ENCODE measurements around the gene TLNRD1. TPM values are rescaled to one million over a fixed set of nuclear protein-coding genes. Genes with fewer than 3 reads are reported as not detected.

The TLNRD1 gene
- total RNA-seq, 4 donors from 2014 or later, result 20.8 to 57.2 (median 28.2) TPM

- DNase-seq, result no peak
- Histone ChIP-seq H3K9me3 (no peaks in the 10 kb centered on the region), H3K36me3 (no peaks in the 10 kb centered on the region), H3K27ac (no peak overlapping the region), H3K27me3 (no peaks in the 10 kb centered on the region), H3K4me1 (no peaks in the 10 kb centered on the region), H3K4me3 (no peak overlapping the region)
- TF ChIP-seq CTCF (IDR thresholded peaks at IDR 0.05) (no peak), POLR2A (IDR thresholded peaks at IDR 0.05) (no peak), EP300 (IDR thresholded peaks at IDR 0.05; ENCODE audit: low read depth) (no peak), POLR2AphosphoS5 (IDR thresholded peaks at IDR 0.05) (no peak)
- 72 to 80% methylated on average over 4 of the region's 4 CpGs for WGBS, 2 donors (ENCODE audit: low coverage in 1 of 2)
- intact Hi-C loops (cut with DNase I; ENCODE audit: low total_unique reads) (no loop called here), in situ Hi-C loops (cut with MboI; ENCODE audit: low pct_ligation_motif_present in 1 of 4, low pct_unique_long_range_greater_than_20kb in 1 of 4, low sequenced_read_pairs in 3 of 4) (no loop called here)
These were observed 50.1 kb downstream of the TLNRD1 start for GRCh38 chr15:81050805-81051204.

- no peak overlapping the region for H3K27ac ChIP-seq
- H3K4me1 ChIP-seq, result no peaks in the 10 kb centered on the region
- DNase-seq, result no peak
- in situ Hi-C loops (cut with MboI; ENCODE audit: low pct_ligation_motif_present in 1 of 4, low pct_unique_long_range_greater_than_20kb in 1 of 4, low sequenced_read_pairs in 3 of 4), result no loop called here
- no peaks in the 10 kb centered on the region for H3K9me3 ChIP-seq
- H3K27me3 ChIP-seq, result no peaks in the 10 kb centered on the region
- no peaks in the 10 kb centered on the region for H3K36me3 ChIP-seq
- WGBS, 2 donors (ENCODE audit: low coverage in 1 of 2), result 61 to 71% methylated on average over 2 of the region's 2 CpGs
- TF ChIP-seq POLR2AphosphoS5 (IDR thresholded peaks at IDR 0.05) (no peak), EP300 (IDR thresholded peaks at IDR 0.05; ENCODE audit: low read depth) (no peak), CTCF (IDR thresholded peaks at IDR 0.05) (no peak), POLR2A (IDR thresholded peaks at IDR 0.05) (no peak)
- intact Hi-C loops (cut with DNase I; ENCODE audit: low total_unique reads), result no loop called here
- no peak overlapping the region for H3K4me3 ChIP-seq
These were observed 51.3 kb downstream of the TLNRD1 start for GRCh38 chr15:81052046-81052445.

GRCh38 chr15:81053621-81054020 lies 52.9 kb downstream of the TLNRD1 start:
- H3K27ac ChIP-seq, result no peak overlapping the region
- H3K4me1 ChIP-seq, result no peaks in the 10 kb centered on the region
- no peak overlapping the region for H3K4me3 ChIP-seq
- no peaks in the 10 kb centered on the region for H3K36me3 ChIP-seq
- in situ Hi-C loops (cut with MboI; ENCODE audit: low pct_ligation_motif_present in 1 of 4, low pct_unique_long_range_greater_than_20kb in 1 of 4, low sequenced_read_pairs in 3 of 4) (no loop called here), intact Hi-C loops (cut with DNase I; ENCODE audit: low total_unique reads) (no loop called here)
- no peaks in the 10 kb centered on the region for H3K27me3 ChIP-seq
- TF ChIP-seq POLR2A (IDR thresholded peaks at IDR 0.05) (no peak), EP300 (IDR thresholded peaks at IDR 0.05; ENCODE audit: low read depth) (no peak), CTCF (IDR thresholded peaks at IDR 0.05) (no peak), POLR2AphosphoS5 (IDR thresholded peaks at IDR 0.05) (no peak)
- peaks cover 0 to 4% of the 10 kb centered on the region in 2 donors for H3K9me3 ChIP-seq
- DNase-seq, result no peak

GRCh38 chr15:81054236-81054635 lies 53.5 kb downstream of the TLNRD1 start:
- Histone ChIP-seq H3K9me3 (peaks cover 0 to 4% of the 10 kb centered on the region in 2 donors), H3K27ac (no peak overlapping the region), H3K4me1 (no peaks in the 10 kb centered on the region), H3K27me3 (no peaks in the 10 kb centered on the region), H3K36me3 (no peaks in the 10 kb centered on the region), H3K4me3 (no peak overlapping the region)
- in situ Hi-C loops (cut with MboI; ENCODE audit: low pct_ligation_motif_present in 1 of 4, low pct_unique_long_range_greater_than_20kb in 1 of 4, low sequenced_read_pairs in 3 of 4) (no loop called here), intact Hi-C loops (cut with DNase I; ENCODE audit: low total_unique reads) (no loop called here)
- no peak for DNase-seq
- WGBS, 2 donors (ENCODE audit: low coverage in 1 of 2), result 80 to 82% methylated on average over 2 of the region's 2 CpGs
- TF ChIP-seq POLR2A (IDR thresholded peaks at IDR 0.05), result no peak
- TF ChIP-seq EP300 (IDR thresholded peaks at IDR 0.05; ENCODE audit: low read depth), result no peak
- TF ChIP-seq CTCF (IDR thresholded peaks at IDR 0.05), result no peak
- no peak for TF ChIP-seq POLR2AphosphoS5 (IDR thresholded peaks at IDR 0.05)

Small RNA genes within 50 kb of the gene (small RNA-seq; reads per million reads assigned to genes)
- gene MIR4514, result 0 reads per million in 4 donors

Other genes starting within 250 kb of the TLNRD1 start
- under 1 TPM in 2 of 4 donors, not detected in 2; 0.27 to 0.32 TPM for gene CEMIP, start 221.6 kb upstream of the TLNRD1 start, total RNA-seq
- gene MESD, start 11.1 kb upstream of the TLNRD1 start, total RNA-seq, result 10 to 100 TPM; 15.8 to 39.3 (median 19.2) TPM
- not detected for gene CFAP161, start 133.3 kb downstream of the TLNRD1 start, total RNA-seq
- gene IL16, start 196.0 kb downstream of the TLNRD1 start, total RNA-seq, result 10 to 100 TPM in 3 of 4 donors, 1 to 10 TPM in 1; 5.2 to 40.0 (median 22.3) TPM

All from transverse colon (tissue), 4 donors.